SH-SY5Y (cell line): ENCODE data around the gene MRPL43.

Experiments
- GATA2 ChIP-seq: IDR thresholded peaks from 2 replicates; pipeline ENCODE4 v1.6.1; 2011; ENCODE audit warnings: mild to moderate bottlenecking, low read depth, low read length
- GATA3 ChIP-seq: IDR thresholded peaks from 2 replicates; pipeline ENCODE4 v1.6.1; 2011; ENCODE audit warnings: low read depth, mild to moderate bottlenecking, low read length, moderate library complexity

Gene MRPL43

GRCh38 chr10:100972904-100973535, 14.3 kb downstream of the MRPL43 start:
- TF ChIP-seq GATA2 (no peak), GATA3 (no peak)

- no peak for TF ChIP-seq GATA3
- TF ChIP-seq GATA2, result no peak
Observed at GRCh38 chr10:100972115-100972903, 15.0 kb downstream of the MRPL43 start.

- TF ChIP-seq GATA3, result no peak
- no peak for TF ChIP-seq GATA2
Observed at GRCh38 chr10:100970914-100971811, 16.1 kb downstream of the MRPL43 start.

- TF ChIP-seq GATA3, result no peak
- TF ChIP-seq GATA2, result no peak
Observed at GRCh38 chr10:100970076-100970913, 17.0 kb downstream of the MRPL43 start.

GRCh38 chr10:100969187-100970075, 17.9 kb downstream of the MRPL43 start, which contains the start of gene SEMA4G:
TSS of gene SEMA4G (plus strand) at chr10:100969504. CDS start at chr10:100972913, 3,409 bp downstream.
- no peak for TF ChIP-seq GATA3
- TF ChIP-seq GATA2, result no peak

GRCh38 chr10:100968863-100969186, 18.5 kb downstream of the MRPL43 start:
- no peak for TF ChIP-seq GATA2
- no peak for TF ChIP-seq GATA3

GRCh38 chr10:100968062-100968736, 19.1 kb downstream of the MRPL43 start:
- TF ChIP-seq GATA3 (no peak), GATA2 (no peak)

GRCh38 chr10:100967332-100967731, 20.0 kb downstream of the MRPL43 start:
- TF ChIP-seq GATA3, result no peak
- TF ChIP-seq GATA2, result no peak

GRCh38 chr10:100966887-100967286, 20.4 kb downstream of the MRPL43 start:
- TF ChIP-seq GATA3, result no peak
- no peak for TF ChIP-seq GATA2

GRCh38 chr10:100965820-100966219, 21.5 kb downstream of the MRPL43 start:
- no peak for TF ChIP-seq GATA3
- TF ChIP-seq GATA2, result no peak

- TF ChIP-seq GATA2 (no peak), GATA3 (no peak)
Observed at GRCh38 chr10:100963826-100964225, 23.5 kb downstream of the MRPL43 start.
